IMR-90 (cell line): Measurements from ENCODE around the gene CEACAM21. TPM values are rescaled to one million over a fixed set of nuclear protein-coding genes. Genes with fewer than 3 reads are reported as not detected.

ENCODE experiments used
- ATAC-seq: fragments of 200-7000 bp; cut with Tn5 transposase; 2 replicates; pipeline ENCODE4 v1.9.1; 2020; ENCODE audit warnings: low read depth, mild to moderate bottlenecking, moderate library complexity
- BruUV-seq: library from RNA; stranded (reverse); fragments of 400-500 nt; replicated peaks from 2 replicates; lab custom pipeline; 2021; lab: Mats Ljungman, UMichigan
- CTCF ChIA-PET: fragments of 300-600 bp; formaldehyde crosslinking; extraction: SDS; loops from one replicate; lab custom pipeline; 2021; ENCODE audit warnings: antibody characterized with exemption; lab: Yijun Ruan, JAX
- POLR2A ChIA-PET: fragments of 300-600 bp; sonication (Branson Sonifier 250); formaldehyde crosslinking; loops from one replicate; lab custom pipeline; 2022; ENCODE audit warnings: antibody characterized with exemption; ENCODE audit not compliant: unreplicated experiment; lab: Charles Lee
- DNase-seq: peaks from one replicate; pipeline ENCODE4 v3.0.0; 2013
- H2AFZ ChIP-seq: replicated peaks from 2 replicates; pipeline ENCODE3; 2013; ENCODE audit warnings: low read length, mild to moderate bottlenecking; ENCODE audit not compliant: poor library complexity
- H2AK5ac ChIP-seq: 2 replicates; pipeline ENCODE4 v1.6.1; 2013; ENCODE audit warnings: low read depth, low read length, inconsistent platforms
- H2AK9ac ChIP-seq: replicated peaks from 2 replicates; pipeline ENCODE3; 2013; ENCODE audit warnings: mild to moderate bottlenecking, low read depth, low read length, moderate library complexity; ENCODE audit not compliant: poor library complexity
- H2BK120ac ChIP-seq: 2 replicates; pipeline ENCODE4 v1.6.1; 2013; ENCODE audit warnings: low read depth, low read length, inconsistent platforms
- H2BK15ac ChIP-seq: 3 replicates; pipeline ENCODE4 v1.6.1; 2013; ENCODE audit warnings: low read depth, low read length, inconsistent platforms
- H2BK20ac ChIP-seq: 2 replicates; pipeline ENCODE4 v1.6.1; 2013; ENCODE audit warnings: low read depth, mild to moderate bottlenecking, inconsistent platforms, low read length, moderate library complexity
- H2BK5ac ChIP-seq: 2 replicates; pipeline ENCODE4 v1.6.1; 2013; ENCODE audit warnings: mild to moderate bottlenecking, low read depth, low read length, inconsistent platforms; ENCODE audit not compliant: poor library complexity, severe bottlenecking
- H3K14ac ChIP-seq: replicated peaks from 2 replicates; pipeline ENCODE4 v1.6.1; 2013; ENCODE audit warnings: low read depth, low read length, inconsistent platforms
- H3K18ac ChIP-seq: 2 replicates; pipeline ENCODE4 v1.6.1; 2013; ENCODE audit warnings: low read depth, low read length, control low read depth
- H3K23ac ChIP-seq: 2 replicates; pipeline ENCODE4 v1.6.1; 2013; ENCODE audit warnings: low read depth, low read length, inconsistent platforms
- H3K27ac ChIP-seq: 2 replicates; pipeline ENCODE4 v1.5.1; 2013; ENCODE audit warnings: mild to moderate bottlenecking, control low read depth, low read length; ENCODE audit not compliant: insufficient read depth
- H3K27me3 ChIP-seq: 2 replicates; pipeline ENCODE4 v1.6.1; 2013; ENCODE audit warnings: low read length; ENCODE audit not compliant: control insufficient read depth, insufficient read depth
- H3K36me3 ChIP-seq: 2 replicates; pipeline ENCODE4 v1.6.1; 2013; ENCODE audit warnings: low read length, mixed read lengths; ENCODE audit not compliant: control insufficient read depth, insufficient read depth
- H3K4ac ChIP-seq: 2 replicates; pipeline ENCODE4 v1.6.1; 2013; ENCODE audit warnings: low read depth, low read length, inconsistent platforms
- H3K4me1 ChIP-seq: 2 replicates; pipeline ENCODE4 v1.6.1; 2013; ENCODE audit warnings: low read length, mixed read lengths; ENCODE audit not compliant: control insufficient read depth, insufficient read depth
- H3K4me2 ChIP-seq: 2 replicates; pipeline ENCODE4 v1.6.1; 2013; ENCODE audit warnings: low read depth, mild to moderate bottlenecking, control low read depth, low read length, moderate library complexity
- H3K4me3 ChIP-seq: 2 replicates; pipeline ENCODE4 v1.5.1; 2013; ENCODE audit warnings: low read depth, mild to moderate bottlenecking, control low read depth, low read length, moderate library complexity; ENCODE audit not compliant: insufficient read depth
- H3K56ac ChIP-seq: 2 replicates; pipeline ENCODE4 v1.6.1; 2013; ENCODE audit warnings: low read length, inconsistent platforms; ENCODE audit not compliant: insufficient read depth; ENCODE audit errors: extremely low read depth
- H3K79me1 ChIP-seq, 2 experiments: 2 replicates each; pipeline ENCODE4 v1.6.1; 2013; ENCODE audit warnings: low read length in 2 of 2, inconsistent platforms in 1 of 2, low read depth in 1 of 2
- H3K9ac ChIP-seq: 2 replicates; pipeline ENCODE4 v1.6.1; 2013; ENCODE audit warnings: low read depth, low read length, control low read depth
- H3K9me1 ChIP-seq: 2 replicates; pipeline ENCODE4 v1.6.1; 2013; ENCODE audit warnings: low read length, inconsistent platforms; ENCODE audit not compliant: insufficient read depth
- H3K9me3 ChIP-seq: 2 replicates; pipeline ENCODE4 v1.6.1; 2013; ENCODE audit warnings: low read length; ENCODE audit not compliant: control insufficient read depth, insufficient read depth
- H4K20me1 ChIP-seq: 2 replicates; pipeline ENCODE4 v1.6.1; 2013; ENCODE audit warnings: low read length, inconsistent platforms; ENCODE audit not compliant: insufficient read depth
- H4K5ac ChIP-seq: 2 replicates; pipeline ENCODE4 v1.6.1; 2013; ENCODE audit warnings: mild to moderate bottlenecking, low read depth, low read length, control low read depth
- H4K8ac ChIP-seq, 2 experiments: 2 replicates each; pipeline ENCODE4 v1.6.1; 2013; ENCODE audit warnings: low read depth in 2 of 2, low read length in 2 of 2, control low read depth in 1 of 2, inconsistent platforms in 1 of 2
- H4K91ac ChIP-seq: 2 replicates; pipeline ENCODE4 v1.6.1; 2013; ENCODE audit warnings: low read depth, low read length, inconsistent platforms; ENCODE audit not compliant: insufficient read depth
- BHLHE40 ChIP-seq: fragments of 150-350 bp; IDR thresholded peaks from 2 replicates; pipeline ENCODE4 v1.6.1; 2016; ENCODE audit warnings: mild to moderate bottlenecking, low read depth, low read length
- CEBPB ChIP-seq: IDR thresholded peaks from 2 replicates; pipeline ENCODE4 v1.6.1; 2012; ENCODE audit warnings: low read depth, low read length, improper control_type of control experiment
- CHD1 ChIP-seq: IDR thresholded peaks from 2 replicates; pipeline ENCODE4 v1.6.1; 2012; ENCODE audit warnings: low read depth, low read length, improper control_type of control experiment
- CTCF ChIP-seq: conservative IDR thresholded peaks from 2 replicates; pipeline ENCODE4 v1.5.1; 2012; ENCODE audit warnings: mild to moderate bottlenecking, low read depth, low read length, improper control_type of control experiment
- ELK1 ChIP-seq: fragments of 150-350 bp; IDR thresholded peaks from 2 replicates; pipeline ENCODE4 v1.6.1; 2016; ENCODE audit warnings: low read depth, mild to moderate bottlenecking, low read length, moderate library complexity, borderline replicate concordance
- MAFK ChIP-seq: IDR thresholded peaks from 2 replicates; pipeline ENCODE4 v1.6.1; 2012; ENCODE audit warnings: low read depth, low read length, improper control_type of control experiment
- MAZ ChIP-seq: IDR thresholded peaks from 2 replicates; pipeline ENCODE4 v1.6.1; 2012; ENCODE audit warnings: low read depth, mild to moderate bottlenecking, low read length, improper control_type of control experiment, moderate library complexity, borderline replicate concordance
- MXI1 ChIP-seq: IDR thresholded peaks from 2 replicates; pipeline ENCODE4 v1.6.1; 2012; ENCODE audit warnings: low read depth, mild to moderate bottlenecking, low read length, moderate library complexity, borderline replicate concordance
- NFE2L2 ChIP-seq: fragments of 150-350 bp; IDR thresholded peaks from 2 replicates; pipeline ENCODE4 v1.6.1; 2016; ENCODE audit warnings: low read depth, mild to moderate bottlenecking, low read length
- POLR2A ChIP-seq: IDR thresholded peaks from 2 replicates; pipeline ENCODE4 v1.6.1; 2012; ENCODE audit warnings: mild to moderate bottlenecking, low read depth, low read length
- RAD21 ChIP-seq: IDR thresholded peaks from 2 replicates; pipeline ENCODE4 v1.6.1; 2012; ENCODE audit warnings: low read length, improper control_type of control experiment
- RCOR1 ChIP-seq: IDR thresholded peaks from 2 replicates; pipeline ENCODE4 v1.6.1; 2012; ENCODE audit warnings: mild to moderate bottlenecking, low read length, improper control_type of control experiment; ENCODE audit not compliant: insufficient replicate concordance
- RFX5 ChIP-seq: IDR thresholded peaks from 2 replicates; pipeline ENCODE4 v1.8.0; 2012; ENCODE audit warnings: low read depth, mild to moderate bottlenecking, low read length, moderate library complexity
- SMC3 ChIP-seq: fragments of 150-350 bp; IDR thresholded peaks from 2 replicates; pipeline ENCODE4 v1.6.1; 2016; ENCODE audit warnings: low read depth, mild to moderate bottlenecking, antibody characterized with exemption, low read length, moderate library complexity
- USF2 ChIP-seq: fragments of 150-350 bp; IDR thresholded peaks from 2 replicates; pipeline ENCODE4 v1.6.1; 2017; ENCODE audit warnings: mild to moderate bottlenecking, antibody characterized with exemption, low read length, low read depth
- whole genome bisulfite sequencing, 2 experiments: methylation state at CpG; one replicate each; pipeline versions ENCODE4 v1.1.5 to v1.1.7; 2013; ENCODE audit warnings: missing lambda C conversion rate in 2 of 2; ENCODE audit not compliant: insufficient read length in 1 of 2; ENCODE audit errors: extremely low coverage in 2 of 2; 5-methylcytosine and 5-hydroxymethylcytosine counted together
- dilution Hi-C: fragments of 300-500 bp; cut with HindIII; formaldehyde crosslinking; loops from one replicate; pipeline ENCODE4 v1.14.3; 2018; ENCODE audit warnings: low sequenced_read_pairs; ENCODE audit not compliant: unreplicated experiment
- in situ Hi-C: fragments of 300-500 bp; cut with MboI; formaldehyde crosslinking; loops from 3 replicates; pipeline ENCODE4 v1.14.3; 2019; ENCODE audit warnings: low sequenced_read_pairs, inconsistent platforms, mixed read lengths
- intact Hi-C: fragments of 100-400 bp; cut with micrococcal nuclease; formaldehyde crosslinking; loops from 2 replicates; pipeline ENCODE4 v1.10.0; 2022
- polyA plus RNA-seq, 3 experiments: library from polyadenylated mRNA; depleted of rRNA; stranded (reverse); fragments of >200 nt; gene quantifications; 2 replicates each; pipeline ENCODE4 v1.2.3, GENCODE V29; 2012; ENCODE audit warnings: low replicate concordance in 1 of 3
- total RNA-seq: library from RNA; depleted of rRNA; stranded (reverse); fragments of >200 nt; gene quantifications from 2 replicates; pipeline ENCODE4 v1.2.3, GENCODE V29; 2012

Gene CEACAM21
- total and polyA plus RNA-seq, 2 of the 4 experiments (the other 2 are of a cell fraction): not detected

- H4K5ac ChIP-seq: no peak overlapping the region
- no peak overlapping the region for H3K56ac ChIP-seq
- H3K9me3 ChIP-seq: no peaks in the 10 kb centered on the region
- DNase-seq (no peak), ATAC-seq (no peak)
- H3K4me2 ChIP-seq: no peak overlapping the region
- no peak overlapping the region for H3K4me3 ChIP-seq
- no peak overlapping the region for H3K23ac ChIP-seq
- intact Hi-C loops (no loop called here), dilution Hi-C loops (no loop called here), in situ Hi-C loops (no loop called here)
- H2BK120ac ChIP-seq: no peak overlapping the region
- H3K4me1 ChIP-seq: no peaks in the 10 kb centered on the region
- no peaks in the 10 kb centered on the region for H3K9me1 ChIP-seq
- no peak overlapping the region for H2BK20ac ChIP-seq
- TF ChIP-seq CTCF (no peak), MAFK (no peak), SMC3 (no peak), NFE2L2 (no peak), CEBPB (no peak), CHD1 (no peak), BHLHE40 (no peak), MAZ (no peak), USF2 (no peak), RAD21 (no peak), RFX5 (no peak), MXI1 (no peak), POLR2A (no peak), RCOR1 (no peak), ELK1 (no peak)
- no TSS peak for BruUV-seq
- no peak overlapping the region for H2BK5ac ChIP-seq
- H2AFZ ChIP-seq: no peak overlapping the region
- H4K8ac ChIP-seq: no peak overlapping the region
- no CpG with 5 or more reads among the region's 3 CpGs for WGBS, 2 experiments
- H3K27ac ChIP-seq: no peak overlapping the region
- no peak overlapping the region for H4K91ac ChIP-seq
- no peak overlapping the region for H2AK9ac ChIP-seq
- no peak overlapping the region for H3K18ac ChIP-seq
- no peaks in the 10 kb centered on the region for H3K79me1 ChIP-seq
- H3K36me3 ChIP-seq: no peaks in the 10 kb centered on the region
- ChIA-PET CTCF (no interaction called here), POLR2A (no interaction called here)
- no peaks in the 10 kb centered on the region for H4K20me1 ChIP-seq
- H2AK5ac ChIP-seq: no peak overlapping the region
- H3K14ac ChIP-seq: no peak overlapping the region
- no peaks in the 10 kb centered on the region for H3K27me3 ChIP-seq
- no peak overlapping the region for H2BK15ac ChIP-seq
- no peak overlapping the region for H3K4ac ChIP-seq
- no peak overlapping the region for H3K9ac ChIP-seq
Measured at GRCh38 chr19:41604831-41605230, 28.9 kb downstream of the CEACAM21 start.
